H1 (cell line): ENCODE measurements around the gene LRRC4. TPM values are rescaled to one million over a fixed set of nuclear protein-coding genes. Genes with fewer than 3 reads are reported as not detected.
A peak's percentile ranks its signal among the peaks of the same experiment; 100 is the strongest.

ENCODE experiments used
- CTCF ChIA-PET: fragments of 300-600 bp; sonication (Branson Sonifier 250); formaldehyde crosslinking; loops from one replicate; lab custom pipeline; 2021; ENCODE audit not compliant: partially characterized antibody; lab: Charles Lee
- POLR2A ChIA-PET: fragments of 300-600 bp; sonication (Branson Sonifier 250); formaldehyde crosslinking; loops from one replicate; lab custom pipeline; 2021; ENCODE audit warnings: inconsistent platforms; ENCODE audit not compliant: partially characterized antibody; lab: Charles Lee
- DNase-seq, 2 experiments: peaks; one replicate each; pipeline versions ENCODE4 v3.0.0 to v3.0.0-alpha.2; 2010 to 2022; ENCODE audit warnings: low spot score in 2 of 2, low read depth in 1 of 2, mixed read lengths in 1 of 2
- FAIRE-seq: peaks from 2 replicates; lab custom pipeline; 2011; peaks lifted over from hg19 to GRCh38; lab: Jason Lieb, UNC
- H2AFZ ChIP-seq: 2 replicates; pipeline ENCODE4 v1.8.1; 2012; ENCODE audit warnings: low read length, inconsistent platforms
- H2AK5ac ChIP-seq: 2 replicates; pipeline ENCODE4 v1.6.1; 2013; ENCODE audit warnings: low read depth, low read length
- H2BK120ac ChIP-seq: replicated peaks from 2 replicates; pipeline ENCODE3; 2013; ENCODE audit warnings: low read depth, low read length, inconsistent platforms
- H2BK12ac ChIP-seq: 2 replicates; pipeline ENCODE4 v1.6.1; 2013; ENCODE audit warnings: low read depth, low read length
- H2BK15ac ChIP-seq: 2 replicates; pipeline ENCODE4 v1.6.1; 2013; ENCODE audit warnings: low read length
- H2BK20ac ChIP-seq: 2 replicates; pipeline ENCODE4 v1.6.1; 2013; ENCODE audit warnings: low read length
- H2BK5ac ChIP-seq: 2 replicates; pipeline ENCODE4 v1.6.1; 2013; ENCODE audit warnings: low read depth, low read length
- H3K14ac ChIP-seq: 2 replicates; pipeline ENCODE4 v1.6.1; 2013; ENCODE audit warnings: inconsistent platforms; ENCODE audit not compliant: insufficient read length
- H3K18ac ChIP-seq: 2 replicates; pipeline ENCODE4 v1.6.1; 2013; ENCODE audit warnings: low read length; ENCODE audit errors: extremely low read depth
- H3K23ac ChIP-seq: 2 replicates; pipeline ENCODE4 v1.6.1; 2013; ENCODE audit warnings: inconsistent platforms; ENCODE audit not compliant: insufficient read length
- H3K23me2 ChIP-seq: 2 replicates; pipeline ENCODE4 v1.6.1; 2013; ENCODE audit warnings: low read depth, low read length
- H3K27ac ChIP-seq: 2 replicates; pipeline ENCODE4 v1.6.1; 2011; ENCODE audit warnings: low read depth, low read length, inconsistent platforms
- H3K27me3 ChIP-seq, 4 experiments: replicated peaks in 1 of 4; 1 replicate in 1 of 4; 2 replicates in 3 of 4; pipeline versions ENCODE4 v1.6.1 to v1.8.1; 2011 to 2013; ENCODE audit warnings: low read length in 3 of 4, mild to moderate bottlenecking in 3 of 4, inconsistent platforms in 2 of 4, mixed read lengths in 2 of 4, moderate library complexity in 1 of 4; ENCODE audit not compliant: control insufficient read depth in 3 of 4, insufficient read depth in 3 of 4; ENCODE audit errors: extremely low read depth in 1 of 4
- H3K36me3 ChIP-seq, 4 experiments: 2 replicates each; pipeline versions ENCODE4 v1.6.1 to v1.8.1; 2011 to 2013; ENCODE audit warnings: mild to moderate bottlenecking in 4 of 4, low read length in 3 of 4, moderate library complexity in 2 of 4, control low read depth in 1 of 4, inconsistent platforms in 1 of 4; ENCODE audit not compliant: insufficient read depth in 4 of 4, control insufficient read depth in 2 of 4
- H3K4ac ChIP-seq: replicated peaks from 2 replicates; pipeline ENCODE3; 2013; ENCODE audit warnings: low read length, low read depth, mixed read lengths, inconsistent platforms; ENCODE audit not compliant: insufficient read length
- H3K4me1 ChIP-seq, 4 experiments: replicated peaks in 1 of 4; 1 replicate in 1 of 4; 2 replicates in 3 of 4; pipeline versions ENCODE4 v1.6.1 to v1.8.1; 2011 to 2013; ENCODE audit warnings: low read length in 3 of 4, inconsistent platforms in 2 of 4, mixed read lengths in 1 of 4; ENCODE audit not compliant: insufficient read depth in 4 of 4, control insufficient read depth in 3 of 4
- H3K4me2 ChIP-seq, 2 experiments: 2 replicates each; pipeline versions ENCODE4 v1.6.1 to v1.8.1; 2011 to 2013; ENCODE audit warnings: low read depth in 2 of 2, low read length in 2 of 2, control low read depth in 1 of 2, inconsistent platforms in 1 of 2, mild to moderate bottlenecking in 1 of 2; ENCODE audit not compliant: insufficient read depth in 1 of 2
- H3K4me3 ChIP-seq, 4 experiments: fragments of 200-600, 300-600 bp in 1 of 4; sonication (generic), shearing (Covaris generic), sonication (Bioruptor Twin) in 1 of 4; 2 replicates each; pipeline versions ENCODE4 v1.5.1 to v1.8.1; 2011 to 2016; ENCODE audit warnings: low read length in 4 of 4, low read depth in 3 of 4, control low read depth in 2 of 4, inconsistent platforms in 2 of 4, mild to moderate bottlenecking in 2 of 4, mixed read lengths in 1 of 4, moderate library complexity in 1 of 4; ENCODE audit not compliant: insufficient read depth in 2 of 4; ENCODE audit errors: extremely low read depth in 1 of 4
- H3K56ac ChIP-seq: replicated peaks from 2 replicates; pipeline ENCODE3; 2013; ENCODE audit warnings: low read depth, mild to moderate bottlenecking, mixed read lengths, low read length, inconsistent platforms; ENCODE audit not compliant: insufficient read length
- H3K79me1 ChIP-seq: 2 replicates; pipeline ENCODE4 v1.6.1; 2013; ENCODE audit warnings: low read depth, low read length, control low read depth
- H3K79me2 ChIP-seq, 2 experiments: 2 replicates each; pipeline versions ENCODE4 v1.6.1 to v1.8.1; 2012 to 2013; ENCODE audit warnings: low read length in 2 of 2, mild to moderate bottlenecking in 2 of 2, inconsistent platforms in 1 of 2; ENCODE audit not compliant: insufficient read depth in 2 of 2, control insufficient read depth in 1 of 2
- H3K9ac ChIP-seq, 4 experiments: replicated peaks in 1 of 4; 1 replicate in 1 of 4; 2 replicates in 3 of 4; pipeline versions ENCODE4 v1.6.1 to v1.8.1; 2011 to 2013; ENCODE audit warnings: low read depth in 3 of 4, low read length in 3 of 4, control low read depth in 2 of 4, mild to moderate bottlenecking in 2 of 4, moderate library complexity in 2 of 4, inconsistent platforms in 1 of 4; ENCODE audit errors: extremely low read depth in 1 of 4
- H3K9me3 ChIP-seq, 2 experiments: 2 replicates each; pipeline versions ENCODE4 v1.6.1 to v1.8.1; 2012 to 2013; ENCODE audit warnings: mild to moderate bottlenecking in 2 of 2, moderate library complexity in 2 of 2, control low read depth in 1 of 2, inconsistent platforms in 1 of 2, low read depth in 1 of 2, low read length in 1 of 2, mixed read lengths in 1 of 2; ENCODE audit not compliant: insufficient read depth in 2 of 2
- H4K20me1 ChIP-seq, 2 experiments: replicated peaks in 1 of 2; 2 replicates each; pipeline versions ENCODE3 to v1.8.1; 2011 to 2013; ENCODE audit warnings: inconsistent platforms in 2 of 2, low read length in 2 of 2, mild to moderate bottlenecking in 1 of 2; ENCODE audit not compliant: insufficient read depth in 2 of 2, control insufficient read depth in 1 of 2
- H4K5ac ChIP-seq: 2 replicates; pipeline ENCODE4 v1.6.1; 2013; ENCODE audit warnings: low read length, low read depth, mixed read lengths, inconsistent platforms; ENCODE audit not compliant: insufficient read length
- H4K8ac ChIP-seq: 2 replicates; pipeline ENCODE4 v1.8.0; 2013; ENCODE audit warnings: mild to moderate bottlenecking, moderate library complexity, low read length, inconsistent platforms; ENCODE audit not compliant: insufficient read depth; ENCODE audit errors: extremely low read depth
- H4K91ac ChIP-seq: replicated peaks from 2 replicates; pipeline ENCODE3; 2013; ENCODE audit warnings: low read length, mixed read lengths, inconsistent platforms; ENCODE audit not compliant: insufficient read length
- BACH1 ChIP-seq: IDR thresholded peaks from 2 replicates; pipeline ENCODE4 v1.6.1; 2012; ENCODE audit warnings: low read length, improper control_type of control experiment
- TEAD4 ChIP-seq: IDR thresholded peaks from 2 replicates; pipeline ENCODE4 v1.6.1; 2012; ENCODE audit warnings: low read depth, low read length, inconsistent platforms, mixed read lengths
- WGBS, 2 experiments: shearing (Covaris generic) in 1 of 2; methylation state at CpG; one replicate each; pipeline versions ENCODE4 v1.1.6 to v1.1.7; 2013 to 2015; ENCODE audit warnings: low lambda C conversion rate in 2 of 2, mixed read lengths in 2 of 2, inconsistent platforms in 1 of 2, low coverage in 1 of 2, missing lambda C conversion rate in 1 of 2; ENCODE audit not compliant: insufficient replicate concordance in 2 of 2, insufficient coverage in 1 of 2, insufficient read length in 1 of 2; ENCODE audit errors: extremely low coverage in 1 of 2, missing lambda C conversion rate in 1 of 2; 5-methylcytosine and 5-hydroxymethylcytosine counted together
- polyA plus RNA-seq, 7 experiments: library from polyadenylated mRNA; depleted of rRNA in 3 of 7; stranded (reverse) in 5 of 7; unstranded in 2 of 7; fragments of >200 nt in 5 of 7; fragments of 200-250 nt in 2 of 7; gene quantifications; 1 replicate in 5 of 7; 2 replicates in 1 of 7; 4 replicates in 1 of 7; pipeline versions ENCODE4 v1.2.1 to v1.2.3, GENCODE V29; 2011 to 2013; ENCODE audit warnings: missing spikeins in 2 of 7, mixed read lengths in 2 of 7
- total RNA-seq: library from RNA; stranded (reverse); fragmentation: NEBNext Ultra II Directional; extraction: Animal tissue kit (Norgen Biotek cat#: 25700); gene quantifications from 2 replicates; pipeline ENCODE4 v1.2.1, GENCODE V29; 2021

The LRRC4 gene
- total and polyA plus RNA-seq, 2 of the 8 experiments (the other 6 are each of a cell fraction or from before 2014, with no cell fraction given), result 13.4 to 16.4 TPM

- Histone ChIP-seq H2BK120ac (no peak overlapping the region), H3K23me2 (no peaks in the 10 kb centered on the region), H2AFZ (no peak overlapping the region), H3K9ac (no peak overlapping the region), H2BK20ac (no peak overlapping the region), H3K14ac (no peak overlapping the region), H3K79me2 (no peaks in the 10 kb centered on the region), H3K4me1 (peaks cover 0 to 8% (median 2%) of the 10 kb centered on the region in 4 experiments; a peak in 1 of 7 replicates), H2BK15ac (no peak overlapping the region), H3K4me2 (no peak overlapping the region), H3K27ac (no peak overlapping the region), H3K18ac (no peak overlapping the region), H2BK12ac (no peak overlapping the region), H3K56ac (no peak overlapping the region), H4K8ac (no peak overlapping the region)
- ChIA-PET POLR2A (no interaction called here), CTCF (interaction anchor here (0.5 to 7.6 kb wide), 12 partner anchors 9 to 219 kb away, joined by 3 to 113 read pairs (median 16); no protein-coding TSS in a partner anchor)
- 88% methylated on average over 7 of the region's 7 CpGs; no CpG with 5 or more reads in 1 of the 2 experiments for WGBS, 2 experiments
- no peak for DNase-seq
- TF ChIP-seq TEAD4 (0 out of 2 replicates have a peak, but pooled peaks have one; percentile 25), BACH1 (no peak)
- TF ChIP-seq, all 59 proteins: peak for 1
- no peak overlapping the region for H2AK5ac ChIP-seq
- peaks cover 3 to 5% of the 10 kb centered on the region in 2 experiments for H4K20me1 ChIP-seq
- H3K4me3 ChIP-seq, result no peak overlapping the region
- no peak overlapping the region for H3K4ac ChIP-seq
- H3K27me3 ChIP-seq, result no peaks in the 10 kb centered on the region
- H3K36me3 ChIP-seq, result no peaks in the 10 kb centered on the region
- no peak overlapping the region for H2BK5ac ChIP-seq
- H3K9me3 ChIP-seq, result no peaks in the 10 kb centered on the region
- no peak for FAIRE-seq
- no peak overlapping the region for H3K23ac ChIP-seq
- no peaks in the 10 kb centered on the region for H3K79me1 ChIP-seq
- H4K91ac ChIP-seq, result no peak overlapping the region
- no peak overlapping the region for H4K5ac ChIP-seq
Measured at GRCh38 chr7:128059143-128059988, 28.1 kb upstream of the LRRC4 start.
